Esophagus squamous epithelium (tissue), 5 donors: Measurements from ENCODE around the gene MBP. TPM values are rescaled to one million over a fixed set of nuclear protein-coding genes. Genes with fewer than 3 reads are reported as not detected.

ENCODE experiments used
- DNase-seq: peaks from one replicate; lab custom pipeline; 2025; lab: John Stamatoyannopoulos, UW
- H3K27ac ChIP-seq, 4 donors: fragments of 200-600 bp; sonication (generic); one replicate each; pipeline ENCODE4 v1.5.1; 2016 to 2019; ENCODE audit warnings: mild to moderate bottlenecking in 1 of 4
- H3K27me3 ChIP-seq, 4 donors: fragments of 200-600 bp; sonication (generic); 1 replicate in 3 of 4; 2 replicates in 1 of 4; pipeline versions ENCODE4 v1.5.1 to v1.6.0; 2017 to 2021; ENCODE audit warnings: antibody characterized with exemption in 1 of 4
- H3K36me3 ChIP-seq, 3 donors: fragments of 200-600 bp; sonication (generic); one replicate each; pipeline ENCODE4 v1.5.1; 2016 to 2019
- H3K4me1 ChIP-seq, 3 donors: fragments of 200-600 bp; sonication (generic); one replicate each; pipeline ENCODE4 v1.5.1; 2017 to 2019
- H3K4me3 ChIP-seq, 4 donors: fragments of 200-600 bp; sonication (generic); 1 replicate in 3 of 4; 2 replicates in 1 of 4; pipeline ENCODE4 v1.5.1; 2016 to 2019; ENCODE audit warnings: mild to moderate bottlenecking in 2 of 4, moderate library complexity in 1 of 4
- H3K9me3 ChIP-seq, 3 donors: fragments of 200-600 bp; sonication (generic); one replicate each; pipeline ENCODE4 v1.5.1; 2016 to 2019
- CTCF ChIP-seq, 6 experiments: fragments of 450-650 bp in 4 of 6; fragments of 200-600 bp in 2 of 6; sonication (generic) in 2 of 6; IDR thresholded peaks; one replicate each; pipeline ENCODE4 v1.5.1; 2016 to 2019; ENCODE audit warnings: antibody characterized with exemption in 6 of 6, mild to moderate bottlenecking in 4 of 6, moderate library complexity in 4 of 6
- POLR2A ChIP-seq, 4 donors: fragments of 450-650 bp; IDR thresholded peaks; one replicate each; pipeline ENCODE4 v1.6.1; 2017; ENCODE audit warnings: antibody characterized with exemption in 4 of 4, mild to moderate bottlenecking in 4 of 4, moderate library complexity in 3 of 4
- WGBS, 2 donors: methylation state at CpG; one replicate each; pipeline ENCODE4 v1.1.5; 2018; 5-methylcytosine and 5-hydroxymethylcytosine counted together
- intact Hi-C: fragments of 100-400 bp; cut with DNase I; formaldehyde crosslinking; loops from one replicate; pipeline ENCODE4 v1.15.0; 2022
- total RNA-seq, 4 donors: library from RNA; depleted of rRNA; stranded (reverse); fragments of >200 nt; gene quantifications; one replicate each; pipeline ENCODE4 v1.1.0, GENCODE V29; 2016
- donor health status: DM: yes; HTN: yes; CAD: no.

MBP gene
- total RNA-seq, 4 donors from 2014 or later: 21.9 to 38.9 (median 25.2) TPM

DNA sequence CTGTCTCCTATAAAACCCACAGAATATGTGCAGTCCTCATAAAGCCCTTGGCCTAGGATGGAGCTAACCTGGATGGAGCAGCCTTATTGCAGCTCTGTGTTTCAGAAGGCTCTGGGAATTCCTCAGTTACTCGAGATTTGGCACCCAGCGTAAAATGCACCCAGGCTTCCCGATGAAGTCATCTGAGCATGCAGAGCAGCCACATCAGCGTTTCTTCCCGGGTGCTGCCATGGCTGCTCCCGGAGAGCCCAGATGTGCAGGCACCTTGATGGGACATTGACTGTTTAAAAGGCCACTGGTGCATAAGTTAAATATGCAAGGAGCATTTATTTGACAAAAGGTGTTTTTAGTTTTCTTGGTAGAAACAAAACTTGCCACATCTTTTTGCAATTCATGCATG, 115.2 kb downstream of the MBP start:
- intact Hi-C loops: no loop called here
- H3K27me3 ChIP-seq: no peaks in the 10 kb centered on the region
- DNase-seq: no peak
- H3K4me3 ChIP-seq: no peak overlapping the region
- WGBS, 2 donors: 59 to 85% methylated on average over 5 to 6 of the region's 6 CpGs
- peaks cover 0 to 47% (median 9%) of the 10 kb centered on the region in 3 donors for H3K36me3 ChIP-seq
- no peak overlapping the region for H3K27ac ChIP-seq
- H3K9me3 ChIP-seq: no peaks in the 10 kb centered on the region
- TF ChIP-seq CTCF (IDR thresholded peaks at IDR 0.05) (no peak), POLR2A (IDR thresholded peaks at IDR 0.05) (no peak)
- H3K4me1 ChIP-seq: peaks cover 0 to 19% (median 6%) of the 10 kb centered on the region in 3 donors

DNA sequence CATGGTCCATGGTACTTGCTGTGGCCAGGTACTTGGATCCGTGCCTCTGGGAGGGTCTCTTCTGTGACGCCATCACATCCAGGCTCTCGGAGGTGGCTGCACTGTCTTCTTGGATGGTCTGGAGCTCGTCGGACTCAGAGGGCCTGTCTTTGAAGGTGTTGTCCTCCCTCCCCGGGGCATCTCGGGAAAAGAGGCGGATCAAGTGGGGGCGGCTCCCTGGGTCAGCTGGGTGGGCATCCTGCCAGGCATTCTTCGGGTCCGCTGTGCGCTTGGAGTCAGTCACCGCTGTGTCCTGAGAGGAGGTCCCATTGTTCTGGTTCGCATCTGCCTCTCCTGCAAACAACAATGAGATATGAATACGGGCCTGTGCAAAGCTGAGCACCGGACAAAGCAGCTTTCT, 115.6 kb downstream of the MBP start:
- H3K36me3 ChIP-seq: peaks cover 0 to 48% (median 9%) of the 10 kb centered on the region in 3 donors
- H3K4me3 ChIP-seq: no peak overlapping the region
- intact Hi-C loops: no loop called here
- no peak overlapping the region for H3K27ac ChIP-seq
- H3K9me3 ChIP-seq: no peaks in the 10 kb centered on the region
- DNase-seq: no peak
- H3K4me1 ChIP-seq: peaks cover 0 to 19% (median 6%) of the 10 kb centered on the region in 3 donors
- no peaks in the 10 kb centered on the region for H3K27me3 ChIP-seq
- WGBS, 2 donors: 80 to 100% methylated on average over 1 to 3 of the region's 16 CpGs
- no peak for TF ChIP-seq POLR2A (IDR thresholded peaks at IDR 0.05)
- no peak for TF ChIP-seq CTCF (IDR thresholded peaks at IDR 0.05)

GRCh38 chr18:77015771-77016710, 116.5 kb downstream of the MBP start:
- intact Hi-C loops: no loop called here
- Histone ChIP-seq H3K27ac (no peak overlapping the region), H3K9me3 (no peaks in the 10 kb centered on the region), H3K27me3 (no peaks in the 10 kb centered on the region), H3K36me3 (peaks cover 0 to 52% (median 9%) of the 10 kb centered on the region in 3 donors), H3K4me3 (no peak overlapping the region), H3K4me1 (peaks cover 0 to 19% (median 6%) of the 10 kb centered on the region in 3 donors)
- 78 to 79% methylated on average over 15 to 16 of the region's 16 CpGs for WGBS, 2 donors
- TF ChIP-seq POLR2A (IDR thresholded peaks at IDR 0.05) (no peak), CTCF (IDR thresholded peaks at IDR 0.05) (no peak)
- no peak for DNase-seq

DNA sequence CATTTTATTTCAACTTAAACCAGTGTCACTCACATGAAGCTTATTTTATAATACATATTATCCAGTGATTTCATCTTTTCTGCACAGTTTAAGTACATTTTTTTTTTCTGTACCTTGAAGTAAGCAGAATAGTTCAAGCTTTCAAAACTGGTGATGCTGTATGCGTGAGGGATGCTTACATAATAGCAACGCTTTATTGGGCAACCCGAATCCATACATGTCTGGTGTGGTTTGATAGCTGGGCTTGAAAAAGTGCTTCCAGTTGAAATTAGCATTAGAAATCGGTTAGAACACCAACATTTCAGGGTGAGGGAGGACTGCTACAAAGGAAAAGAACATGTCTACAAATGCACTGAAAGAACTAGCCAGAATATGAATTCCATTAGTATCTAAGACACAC, 117.4 kb downstream of the MBP start:
- intact Hi-C loops: no loop called here
- TF ChIP-seq CTCF (IDR thresholded peaks at IDR 0.05) (no peak), POLR2A (IDR thresholded peaks at IDR 0.05) (no peak)
- WGBS, 2 donors: 66 to 68% methylated on average over 4 of the region's 4 CpGs
- Histone ChIP-seq H3K4me3 (no peak overlapping the region), H3K36me3 (peaks cover 0 to 59% (median 9%) of the 10 kb centered on the region in 3 donors), H3K9me3 (no peaks in the 10 kb centered on the region), H3K27me3 (no peaks in the 10 kb centered on the region), H3K27ac (peak overlapping the region in 1 of 4 donors; percentile 6), H3K4me1 (peaks cover 0 to 19% (median 6%) of the 10 kb centered on the region in 3 donors)
- DNase-seq: no peak

GRCh38 chr18:77014538-77014937, 118.0 kb downstream of the MBP start:
- 74 to 88% methylated on average over 5 of the region's 5 CpGs for WGBS, 2 donors
- intact Hi-C loops: no loop called here
- Histone ChIP-seq H3K4me3 (no peak overlapping the region), H3K27ac (peak overlapping the region in 3 of 4 donors; percentile 19 to 65 (median 43)), H3K36me3 (peaks cover 0 to 65% (median 9%) of the 10 kb centered on the region in 3 donors), H3K27me3 (no peaks in the 10 kb centered on the region), H3K9me3 (no peaks in the 10 kb centered on the region), H3K4me1 (peaks cover 0 to 19% (median 6%) of the 10 kb centered on the region in 3 donors)
- DNase-seq: no peak
- no peak for TF ChIP-seq POLR2A (IDR thresholded peaks at IDR 0.05)
- no peak for TF ChIP-seq CTCF (IDR thresholded peaks at IDR 0.05)
